HepG2 (cell line): ENCODE results near the gene SMIM41. TPM values are rescaled to one million over a fixed set of nuclear protein-coding genes. Genes with fewer than 3 reads are reported as not detected.
A peak's percentile ranks its signal among the peaks of the same experiment; 100 is the strongest.

ENCODE experiments used
- ATAC-seq: fragments of 200-7000 bp; cut with Tn5 transposase; 3 replicates; pipeline ENCODE4 v1.9.1; 2020; ENCODE audit warnings: mild to moderate bottlenecking, moderate library complexity
- BruUV-seq: library from RNA; stranded (reverse); fragments of 400-500 nt; replicated peaks from 2 replicates; lab custom pipeline; 2021; lab: Mats Ljungman, UMichigan
- CTCF ChIA-PET: fragments of 300-600 bp; formaldehyde crosslinking; extraction: SDS; loops from one replicate; lab custom pipeline; 2021; ENCODE audit warnings: low total read pairs, inconsistent platforms, low intra/inter-chr PET ratio; lab: Yijun Ruan, JAX
- POLR2A ChIA-PET: fragments of 350-600 bp; sonication (Branson Sonifier 250); formaldehyde crosslinking; loops from one replicate; lab custom pipeline; 2020; ENCODE audit warnings: antibody characterized with exemption, inconsistent platforms; lab: Yijun Ruan, JAX
- DNase-seq: peaks from one replicate; pipeline ENCODE4 v3.0.0-alpha.2; 2015; ENCODE audit warnings: low spot score
- FAIRE-seq: peaks from 3 replicates; lab custom pipeline; 2011; peaks lifted over from hg19 to GRCh38; lab: Jason Lieb, UNC
- H2AFZ ChIP-seq: one replicate; pipeline ENCODE4 v1.6.1; 2011; ENCODE audit warnings: low read length, inconsistent platforms
- H3K27ac ChIP-seq: fragments of 300-600 bp; 3 replicates; pipeline ENCODE4 v1.8.0; 2011; ENCODE audit warnings: mixed run types, mild to moderate bottlenecking, mixed read lengths, low read length, inconsistent platforms; ENCODE audit not compliant: insufficient read depth; ENCODE audit errors: extremely low read length
- H3K27me3 ChIP-seq, 2 experiments: fragments of 200-600 bp in 1 of 2; 2 replicates in 1 of 2; 3 replicates in 1 of 2; pipeline versions ENCODE4 v1.6.0 to v1.8.0; 2011; ENCODE audit warnings: low read length in 2 of 2, mild to moderate bottlenecking in 2 of 2, moderate library complexity in 2 of 2, inconsistent platforms in 1 of 2; ENCODE audit not compliant: insufficient read depth in 2 of 2, control insufficient read depth in 1 of 2
- H3K36me3 ChIP-seq, 2 experiments: fragments of 200-600 bp in 1 of 2; replicated peaks in 1 of 2; 2 replicates in 1 of 2; 3 replicates in 1 of 2; pipeline versions ENCODE4 v1.5.1 to v1.8.0; 2011; ENCODE audit warnings: low read length in 2 of 2, inconsistent platforms in 1 of 2; ENCODE audit not compliant: insufficient read depth in 2 of 2, control insufficient read depth in 1 of 2
- H3K4me1 ChIP-seq: 2 replicates; pipeline ENCODE4 v1.5.1; 2012; ENCODE audit warnings: low read length, inconsistent platforms; ENCODE audit not compliant: insufficient read depth
- H3K4me2 ChIP-seq: 2 replicates; pipeline ENCODE4 v1.6.0; 2011; ENCODE audit warnings: low read depth, low read length, inconsistent platforms
- H3K4me3 ChIP-seq, 3 experiments: fragments of 200-600 bp in 1 of 3; sonication (generic), shearing (Covaris generic) in 1 of 3; replicated peaks in 1 of 3; 2 replicates each; pipeline ENCODE4 v1.5.1; 2011 to 2016; ENCODE audit warnings: low read length in 3 of 3, inconsistent platforms in 2 of 3, low read depth in 2 of 3, mild to moderate bottlenecking in 2 of 3, control low read depth in 1 of 3, mixed read lengths in 1 of 3; ENCODE audit not compliant: insufficient read depth in 1 of 3
- H3K79me2 ChIP-seq: one replicate; pipeline ENCODE4 v1.6.1; 2011; ENCODE audit warnings: low read length, inconsistent platforms; ENCODE audit not compliant: insufficient read depth
- H3K9ac ChIP-seq: 2 replicates; pipeline ENCODE4 v1.6.0; 2011; ENCODE audit warnings: mild to moderate bottlenecking, low read depth, low read length, inconsistent platforms; ENCODE audit not compliant: insufficient read depth
- H3K9me3 ChIP-seq: 2 replicates; pipeline ENCODE4 v1.5.1; 2012; ENCODE audit warnings: mild to moderate bottlenecking, low read length
- H4K20me1 ChIP-seq: 2 replicates; pipeline ENCODE4 v1.6.0; 2011; ENCODE audit warnings: inconsistent platforms, mild to moderate bottlenecking, low read length, moderate library complexity; ENCODE audit not compliant: insufficient read depth
- EP300 ChIP-seq, 3 experiments: sonication (generic) in 1 of 3; formaldehyde crosslinking in 1 of 3; IDR thresholded peaks; 2 replicates each; pipeline versions ENCODE4 v1.5.1 to v1.6.1; 2011 to 2020; ENCODE audit warnings: low read depth in 2 of 3, low read length in 2 of 3, borderline replicate concordance in 1 of 3, improper control_type of control experiment in 1 of 3, mild to moderate bottlenecking in 1 of 3, missing genetic modification reagents in 1 of 3, moderate library complexity in 1 of 3
- FOSL2 ChIP-seq: sonication (generic); formaldehyde crosslinking; IDR thresholded peaks from 2 replicates; pipeline ENCODE4 v1.4.0; 2020; ENCODE audit warnings: missing genetic modification reagents
- PATZ1 ChIP-seq: sonication (generic); formaldehyde crosslinking; IDR thresholded peaks from 2 replicates; pipeline ENCODE4 v1.4.0; 2020; ENCODE audit warnings: missing genetic modification reagents
- RBM39 ChIP-seq: fragments of 200-400 bp; formaldehyde crosslinking; IDR thresholded peaks from one replicate; pipeline ENCODE4 v1.6.1; 2018; ENCODE audit warnings: antibody characterized with exemption, mild to moderate bottlenecking, low read depth, low read length; ENCODE audit not compliant: poor library complexity, severe bottlenecking
- RXRB ChIP-seq: IDR thresholded peaks from 2 replicates; pipeline ENCODE4 v1.6.1; 2016; ENCODE audit warnings: borderline replicate concordance, missing genetic modification reagents, missing compliant biosample characterization
- SMARCE1 ChIP-seq: fragments of 450-650 bp; IDR thresholded peaks from 2 replicates; pipeline ENCODE4 v1.6.1; 2017; ENCODE audit warnings: borderline replicate concordance
- SP4 ChIP-seq: sonication (generic); formaldehyde crosslinking; IDR thresholded peaks from 2 replicates; pipeline ENCODE4 v1.8.1; 2023; ENCODE audit warnings: mild to moderate bottlenecking, missing genetic modification reagents
- THRA ChIP-seq: sonication (generic); formaldehyde crosslinking; IDR thresholded peaks from 2 replicates; pipeline ENCODE4 v1.4.0; 2020; ENCODE audit warnings: missing genetic modification reagents, borderline replicate concordance
- ZNF687 ChIP-seq: sonication (generic); formaldehyde crosslinking; IDR thresholded peaks from 2 replicates; pipeline ENCODE4 v1.5.1; 2020; ENCODE audit warnings: mild to moderate bottlenecking, missing genetic modification reagents, moderate library complexity
- WGBS: methylation state at CpG from one replicate; pipeline ENCODE4 v1.1.6; 2017; ENCODE audit warnings: low lambda C conversion rate; 5-methylcytosine and 5-hydroxymethylcytosine counted together
- in situ Hi-C: cut with HindIII; loops from 2 replicates; pipeline ENCODE4 v1.10.0; 2017; ENCODE audit warnings: low pct_unique_long_range_greater_than_20kb; ENCODE audit not compliant: extremely low pct_ligation_motif_present
- intact Hi-C: fragments of 100-400 bp; cut with micrococcal nuclease; formaldehyde crosslinking; loops from one replicate; pipeline ENCODE4 v1.10.0; 2022; ENCODE audit not compliant: unreplicated experiment
- polyA plus RNA-seq, 8 experiments: library from polyadenylated mRNA; depleted of rRNA in 3 of 8; stranded (reverse) in 7 of 8; unstranded in 1 of 8; fragments of >200 nt; fragmentation: Illumina TruSeq in 4 of 8; extraction: Trizol in 4 of 8; gene quantifications; 2 replicates each; pipeline versions ENCODE4 v1.2.1 to v1.2.3, GENCODE V29; 2011 to 2016; ENCODE audit warnings: low read depth in 4 of 8, missing spikeins in 1 of 8, mixed read lengths in 1 of 8; ENCODE audit not compliant: insufficient read depth in 1 of 8
- total RNA-seq, 5 experiments: library from RNA; depleted of rRNA; stranded (reverse); fragments of >200 nt; fragmentation: Illumina TruSeq; extraction: Trizol; gene quantifications; 2 replicates each; pipeline ENCODE4 v1.2.3, GENCODE V29; 2016; ENCODE audit warnings: low read depth in 1 of 5

SMIM41 gene
- total and polyA plus RNA-seq, 2 of the 13 experiments (the other 11 are each of a cell fraction or from before 2014, with no cell fraction given): not detected

GRCh38 chr12:52147367-52147963 lies 68.0 kb downstream of the SMIM41 start:
- Histone ChIP-seq H3K9ac (no peak overlapping the region), H3K79me2 (no peaks in the 10 kb centered on the region), H3K9me3 (no peaks in the 10 kb centered on the region), H3K4me1 (peaks cover 7% of the 10 kb centered on the region; the same call in 1 of the 2 replicates), H3K36me3 (no peaks in the 10 kb centered on the region), H3K27ac (no peak overlapping the region), H4K20me1 (no peaks in the 10 kb centered on the region), H3K27me3 (peaks cover 1 to 9% of the 10 kb centered on the region in 2 experiments; a peak in 2 of 5 replicates), H2AFZ (no peak overlapping the region), H3K4me3 (peak overlapping the region in 1 of 3 experiments; percentile 10; a peak in 1 of 6 replicates), H3K4me2 (peak overlapping the region; percentile 23; the same call in 1 of the 2 replicates)
- in situ Hi-C loops: loop anchor here (5.0 to 25.0 kb wide), 4 partner anchors 180 to 840 kb away; no protein-coding TSS in a partner anchor
- ATAC-seq: peak; percentile 75
- DNase-seq: peak; percentile 67
- intact Hi-C loops: no loop called here
- POLR2A ChIA-PET: interaction anchor here (1.2 kb wide), 1 partner anchor 846 kb away, joined by 3 read pairs; no protein-coding TSS in a partner anchor
- CTCF ChIA-PET: no interaction called here
- TF ChIP-seq RXRB (CRISPR knock-in tag): no peak
- TF ChIP-seq PATZ1 (CRISPR knock-in tag): 0 out of 2 replicates have a peak, but pooled peaks have one; percentile 9
- TF ChIP-seq SMARCE1: no peak
- TF ChIP-seq ZNF687 (CRISPR knock-in tag): 0 out of 2 replicates have a peak, but pooled peaks have one; percentile 9
- no peak for TF ChIP-seq THRA
- no peak for TF ChIP-seq SP4 (CRISPR knock-in tag)
- peak; percentile 90 for TF ChIP-seq FOSL2 (CRISPR knock-in tag)
- 0 out of 4 replicates have a peak, but pooled peaks of 1 of the 2 experiments have one; percentile 8 for TF ChIP-seq EP300 (IDR thresholded peaks at IDR 0.05; ENCODE audit: low read depth in 2 of 2, low read length in 2 of 2)
- TF ChIP-seq EP300 (CRISPR knock-in tag; IDR thresholded peaks at IDR 0.05; ENCODE audit: borderline replicate concordance): no peak
- no peak for TF ChIP-seq RBM39
- no TSS peak for BruUV-seq
- WGBS: no CpG with 5 or more reads among the region's 17 CpGs
- FAIRE-seq: no peak
